Skeletal muscle cell (primary cell): ENCODE measurements around the gene NEAT1.
"Not testable (repeated sequence)": the region's sequence is repeated elsewhere in the genome, so short reads cannot be mapped to it uniquely, and the experiment has no call there.

ENCODE experiments used
- DNase-seq: peaks from one replicate; pipeline ENCODE4 v3.0.0-alpha.2; 2010; ENCODE audit warnings: low read depth
- H3K4me3 ChIP-seq: 2 replicates; pipeline ENCODE4 v1.5.1; 2011; ENCODE audit warnings: low read depth, mild to moderate bottlenecking, control low read depth, low read length, moderate library complexity

The NEAT1 gene

GRCh38 chr11:65401803-65402248, 20.8 kb upstream of the NEAT1 start:
- no peak overlapping the region for H3K4me3 ChIP-seq
- no peak for DNase-seq

GRCh38 chr11:65402790-65403189, 19.8 kb upstream of the NEAT1 start:
- no peak overlapping the region for H3K4me3 ChIP-seq

GRCh38 chr11:65403607-65404121, 18.9 kb upstream of the NEAT1 start:
- no peak overlapping the region for H3K4me3 ChIP-seq
- no peak for DNase-seq

More at GRCh38 chr11:65402790-65403189, 19.8 kb upstream of the NEAT1 start:
- DNase-seq = no peak

- no peak for DNase-seq
- no peak overlapping the region for H3K4me3 ChIP-seq
Observed at GRCh38 chr11:65404210-65404609, 18.4 kb upstream of the NEAT1 start.

- H3K4me3 ChIP-seq = no peak overlapping the region
- DNase-seq = no peak
Observed at GRCh38 chr11:65404638-65405339, 17.8 kb upstream of the NEAT1 start.

GRCh38 chr11:65410936-65411680, 11.5 kb upstream of the NEAT1 start:
- no peak for DNase-seq
- H3K4me3 ChIP-seq = no peak overlapping the region

GRCh38 chr11:65411681-65412070, 10.9 kb upstream of the NEAT1 start:
- DNase-seq = no peak
- no peak overlapping the region for H3K4me3 ChIP-seq

- H3K4me3 ChIP-seq = no peak overlapping the region
- no peak for DNase-seq
Observed at GRCh38 chr11:65412271-65413076, 10.1 kb upstream of the NEAT1 start.

- DNase-seq, H3K4me3 ChIP-seq: not testable (repeated sequence)
Observed at GRCh38 chr11:65413077-65413664, 9.4 kb upstream of the NEAT1 start.

- DNase-seq = no peak
- no peak overlapping the region for H3K4me3 ChIP-seq
Observed at GRCh38 chr11:65414776-65415498, 7.7 kb upstream of the NEAT1 start.

- no peak for DNase-seq
- H3K4me3 ChIP-seq = peak overlapping the region; percentile 34
Observed at GRCh38 chr11:65415499-65416340, 6.9 kb upstream of the NEAT1 start.

GRCh38 chr11:65416341-65416824, 6.2 kb upstream of the NEAT1 start:
- H3K4me3 ChIP-seq = peak overlapping the region; percentile 34
- DNase-seq = no peak

- DNase-seq = no peak
Observed at GRCh38 chr11:65416841-65417701, 5.5 kb upstream of the NEAT1 start.

GRCh38 chr11:65417702-65418430, 4.7 kb upstream of the NEAT1 start:
- no peak overlapping the region for H3K4me3 ChIP-seq

More at GRCh38 chr11:65416841-65417701, 5.5 kb upstream of the NEAT1 start:
- peak overlapping the region; percentile 34 for H3K4me3 ChIP-seq

GRCh38 chr11:65418431-65418680, 4.2 kb upstream of the NEAT1 start:
- no peak for DNase-seq
- H3K4me3 ChIP-seq = peak overlapping the region; percentile 32

More at GRCh38 chr11:65417702-65418430, 4.7 kb upstream of the NEAT1 start:
- no peak for DNase-seq

- peak; percentile 90 for DNase-seq
- H3K4me3 ChIP-seq = peak overlapping the region; percentile 32
Observed at GRCh38 chr11:65418681-65419459, 3.7 kb upstream of the NEAT1 start.
